Renal cortical epithelial cell (primary cell): ENCODE results near the gene LSM7. TPM values are rescaled to one million over a fixed set of nuclear protein-coding genes. Genes with fewer than 3 reads are reported as not detected.

Source experiments
- DNase-seq: peaks from one replicate; pipeline ENCODE4 v3.0.0-alpha.2; 2011; ENCODE audit warnings: low read depth
- total RNA-seq: library from RNA; depleted of rRNA; stranded (reverse); fragments of >200 nt; gene quantifications from 2 replicates; pipeline ENCODE4 v1.2.3, GENCODE V29; 2014

The LSM7 gene
- total RNA-seq, 1 donor from 2014 or later = 69.3 TPM

DNA sequence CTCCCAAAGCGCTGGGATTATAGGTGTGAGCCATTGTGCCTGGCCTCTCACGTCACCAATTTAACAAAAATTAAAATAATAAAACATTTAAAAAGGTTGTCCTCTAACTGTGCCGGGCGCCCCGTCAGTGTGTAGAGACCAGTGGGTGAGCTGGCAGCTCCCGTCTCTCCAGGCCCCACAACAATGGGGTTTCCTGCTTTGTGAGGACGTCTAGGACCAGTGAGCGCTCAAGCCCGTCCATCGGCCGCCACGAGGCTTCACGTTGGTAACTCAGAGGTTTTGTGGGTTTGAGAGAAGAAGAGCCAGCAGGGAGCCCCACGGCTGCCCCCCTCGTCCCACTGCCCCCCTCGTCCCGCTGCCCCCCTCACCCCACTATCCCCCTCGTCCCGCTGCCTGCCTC, 4.7 kb downstream of the LSM7 start:
- no peak for DNase-seq

- no peak for DNase-seq
Observed at GRCh38 chr19:2321565-2322283, 6.7 kb downstream of the LSM7 start.

- no peak for DNase-seq
Observed at GRCh38 chr19:2320939-2321338, 7.4 kb downstream of the LSM7 start.

GRCh38 chr19:2320049-2320448, 8.3 kb downstream of the LSM7 start:
- DNase-seq = no peak

- DNase-seq = no peak
Observed at GRCh38 chr19:2319551-2319950, 8.8 kb downstream of the LSM7 start.

DNA sequence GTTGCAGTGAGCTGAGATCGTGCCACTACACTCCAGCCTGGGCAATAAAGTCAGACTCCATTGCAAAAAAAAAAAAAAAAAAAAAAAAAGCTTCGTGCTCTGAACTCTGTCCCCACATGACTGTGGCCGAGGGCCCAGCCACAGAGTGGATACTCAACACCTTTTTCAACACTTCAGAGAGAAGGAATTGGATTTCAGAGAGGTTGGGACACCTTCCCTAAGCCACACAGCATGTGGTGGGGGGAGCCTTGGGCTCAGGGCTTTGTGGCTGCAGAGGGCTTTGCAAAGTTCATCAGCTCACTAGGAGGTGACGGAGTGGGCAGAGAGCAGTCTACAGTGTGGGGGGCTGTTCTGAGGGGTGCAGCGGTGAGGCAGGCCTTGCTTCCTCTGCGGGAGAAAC, 9.5 kb downstream of the LSM7 start:
- DNase-seq = no peak

- no peak for DNase-seq
Observed at GRCh38 chr19:2317756-2318155, 10.6 kb downstream of the LSM7 start.

DNA sequence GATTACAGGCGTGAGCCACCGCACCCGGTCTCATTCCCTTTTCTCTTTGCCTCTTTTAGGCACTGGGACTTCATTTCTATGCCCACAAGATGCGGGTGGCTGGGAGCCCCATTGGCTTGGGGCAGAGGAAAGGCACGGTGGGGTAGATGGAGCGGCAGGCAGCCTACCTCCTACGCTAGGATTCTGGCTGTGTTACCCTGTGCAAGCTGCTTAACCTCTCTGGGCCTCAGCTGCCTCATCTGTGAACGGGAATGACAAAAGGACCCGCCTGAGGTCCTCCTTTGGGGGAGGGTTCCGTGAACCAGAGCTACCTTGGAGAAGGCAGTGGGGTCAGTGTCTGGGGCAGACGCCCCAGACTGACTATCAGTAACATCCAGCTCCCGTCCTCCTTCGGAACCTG, 11.1 kb downstream of the LSM7 start:
- DNase-seq = no peak

GRCh38 chr19:2315818-2316353, 12.5 kb downstream of the LSM7 start:
- DNase-seq = peak; percentile 29

DNA sequence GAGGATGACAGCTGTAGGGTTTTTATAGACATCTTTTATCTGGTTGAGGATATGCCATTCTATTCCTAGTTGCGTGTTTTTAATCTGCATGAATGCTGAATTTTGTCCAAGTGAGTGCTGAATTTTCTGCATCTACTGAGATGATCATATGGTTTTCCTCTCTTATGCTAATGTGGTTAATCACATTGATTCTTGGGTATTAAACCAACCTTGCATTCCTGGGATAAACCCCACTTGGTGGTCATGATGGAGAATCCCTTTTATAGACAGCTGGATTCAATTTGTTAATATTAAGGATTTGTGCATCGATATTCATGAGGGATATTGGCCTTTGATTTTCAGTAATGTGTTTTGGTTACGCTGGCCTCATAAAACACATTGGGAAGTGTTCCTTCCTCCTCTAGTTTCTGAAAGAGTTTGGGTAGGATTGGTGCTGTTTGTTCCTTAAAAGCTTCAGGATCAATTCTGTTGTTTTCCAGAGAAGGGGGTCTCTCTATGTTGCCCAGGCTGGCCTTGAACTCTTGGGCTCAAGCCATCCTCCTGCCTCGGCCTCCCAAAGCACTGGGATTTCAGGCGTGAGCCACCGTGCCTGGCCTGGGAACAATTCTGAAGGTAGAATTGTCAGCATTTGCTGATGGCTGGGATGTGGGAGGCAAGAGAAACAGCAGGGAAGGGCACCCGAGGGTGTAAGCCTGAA, 13.1 kb downstream of the LSM7 start:
- DNase-seq = no peak

DNA sequence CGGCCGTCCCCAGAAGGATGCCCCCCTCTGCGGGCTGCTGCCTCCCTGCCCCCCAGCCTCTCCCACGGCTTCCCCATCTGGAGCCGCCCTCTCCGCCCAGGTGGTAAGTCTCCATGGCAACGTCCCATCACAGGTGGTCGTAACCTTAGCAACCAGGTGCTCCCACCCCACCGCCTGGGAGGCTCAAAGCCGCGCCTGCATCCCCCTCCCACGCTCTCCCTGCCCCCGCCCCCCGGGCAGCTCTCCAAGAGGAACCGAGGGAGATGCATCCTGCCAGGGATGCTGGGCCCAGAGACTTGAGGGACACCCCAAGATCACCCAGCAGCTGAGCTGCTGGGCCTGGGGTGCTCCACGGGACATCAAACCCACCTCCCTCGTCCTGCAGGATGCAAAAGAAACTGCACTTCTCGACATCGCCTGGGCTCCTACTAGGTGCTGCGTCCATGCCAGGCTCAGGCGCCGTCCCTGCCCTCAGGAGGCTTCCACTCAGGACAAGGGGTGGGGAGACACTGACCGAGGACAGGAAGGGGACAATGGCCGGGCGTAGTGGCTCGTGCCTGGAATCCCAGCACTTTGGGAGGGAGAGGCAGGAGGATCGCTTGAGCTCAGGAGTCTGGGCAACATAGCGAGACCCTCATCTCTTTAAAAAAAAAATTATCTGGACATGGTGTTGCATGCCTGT, 15.4 kb downstream of the LSM7 start:
- DNase-seq = no peak

DNA sequence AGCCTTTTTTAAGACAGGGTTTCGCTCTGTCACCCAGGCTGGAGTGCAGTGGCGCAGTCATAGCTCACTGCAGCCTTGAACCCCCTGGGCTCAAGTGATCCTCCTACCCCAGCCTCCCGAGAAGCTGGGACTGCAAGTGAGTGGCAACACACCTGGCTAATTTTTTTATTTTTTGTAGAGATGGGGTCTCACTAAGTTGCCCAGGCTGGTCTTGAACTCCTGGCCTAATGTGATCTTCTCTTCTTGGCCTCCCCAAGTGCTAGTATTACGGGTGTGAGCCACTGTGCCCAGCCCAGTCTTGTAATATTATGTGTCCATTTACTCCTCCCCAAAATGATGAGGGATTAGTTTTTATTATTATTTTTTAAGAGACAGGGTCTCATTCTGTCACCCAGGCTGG, 17.3 kb downstream of the LSM7 start:
- no peak for DNase-seq

DNA sequence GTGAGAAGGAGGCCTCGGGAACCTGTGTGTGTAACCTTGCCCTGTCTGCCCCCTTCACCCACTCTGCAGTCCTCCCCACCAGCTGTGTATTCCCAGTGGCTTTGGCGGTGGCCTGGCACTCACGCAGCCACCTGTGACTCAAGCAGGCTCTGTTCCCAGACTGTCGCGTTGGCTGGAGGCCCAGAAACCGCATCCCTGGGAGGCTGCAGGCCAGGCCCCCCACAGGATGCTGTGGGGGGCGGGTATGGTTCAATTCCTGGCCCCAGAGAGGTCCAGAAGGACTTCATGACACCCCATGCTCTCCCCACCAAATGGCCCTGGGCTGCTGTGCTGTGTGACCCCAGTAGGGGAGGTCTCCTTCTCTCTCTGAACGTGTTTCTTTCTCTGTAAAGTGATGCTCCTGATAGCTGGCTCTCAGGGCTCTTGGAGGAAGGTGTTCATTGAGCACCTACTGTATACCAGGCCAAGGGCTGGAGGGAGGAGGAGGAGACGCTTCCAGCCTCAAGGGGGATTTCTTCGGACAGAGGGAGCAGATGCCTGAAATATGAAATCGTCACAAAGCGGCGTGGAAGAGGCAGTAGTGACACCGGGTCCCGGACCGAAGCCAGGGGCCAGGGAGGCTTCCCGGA, 18.5 kb downstream of the LSM7 start:
- no peak for DNase-seq

GRCh38 chr19:2308114-2308556, 20.3 kb downstream of the LSM7 start, which contains the start of gene LINGO3:
Gene LINGO3, minus strand, starts transcription at chr19:2308154. Its CDS starts 16,378 bp downstream, at chr19:2291776.
- no peak for DNase-seq

DNA sequence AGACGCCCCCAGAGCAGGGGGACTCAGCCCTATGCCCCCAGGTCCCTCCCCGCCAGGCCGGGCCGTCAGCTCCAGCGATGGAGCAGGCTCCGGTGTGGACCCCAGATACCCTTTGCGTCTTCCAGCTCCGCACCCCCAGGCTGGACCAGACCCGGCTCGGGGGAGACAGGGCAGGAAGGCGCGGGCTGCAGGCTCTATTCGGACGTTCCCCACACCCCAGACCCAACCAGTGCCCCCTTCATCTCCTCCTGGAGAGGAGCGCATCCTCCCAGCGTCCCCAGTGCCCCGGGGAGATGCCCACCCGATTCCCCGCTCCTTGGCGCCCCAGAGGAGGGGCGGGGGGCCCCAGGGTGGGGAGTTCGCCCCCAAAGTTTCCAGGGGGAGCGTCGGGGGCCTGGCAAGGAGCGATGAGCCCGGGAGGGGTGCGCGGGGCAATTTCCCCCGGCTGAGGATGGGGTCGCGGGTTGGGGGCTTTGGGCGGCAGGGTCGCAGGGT, 20.8 kb downstream of the LSM7 start:
- no peak for DNase-seq

DNA sequence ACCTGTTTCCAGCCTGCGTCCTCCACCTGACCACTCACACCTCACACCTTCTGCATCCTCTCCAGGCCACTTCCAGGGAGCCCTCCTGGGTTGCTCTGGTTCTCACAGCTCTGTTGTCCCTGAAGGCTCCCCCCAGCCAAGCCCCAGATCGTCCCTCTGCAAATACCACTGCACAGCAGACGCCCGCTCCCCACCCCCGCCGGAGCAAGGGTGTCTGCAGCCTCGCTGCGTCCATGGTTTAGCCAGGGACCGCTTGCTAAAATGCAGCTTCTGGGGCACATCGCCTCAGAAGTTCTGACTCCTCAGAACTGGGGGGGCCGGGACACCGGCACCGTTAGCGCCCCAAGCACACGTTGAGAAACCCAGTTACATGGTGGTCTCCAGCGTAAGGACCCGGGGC, 21.4 kb downstream of the LSM7 start:
- no peak for DNase-seq

DNA sequence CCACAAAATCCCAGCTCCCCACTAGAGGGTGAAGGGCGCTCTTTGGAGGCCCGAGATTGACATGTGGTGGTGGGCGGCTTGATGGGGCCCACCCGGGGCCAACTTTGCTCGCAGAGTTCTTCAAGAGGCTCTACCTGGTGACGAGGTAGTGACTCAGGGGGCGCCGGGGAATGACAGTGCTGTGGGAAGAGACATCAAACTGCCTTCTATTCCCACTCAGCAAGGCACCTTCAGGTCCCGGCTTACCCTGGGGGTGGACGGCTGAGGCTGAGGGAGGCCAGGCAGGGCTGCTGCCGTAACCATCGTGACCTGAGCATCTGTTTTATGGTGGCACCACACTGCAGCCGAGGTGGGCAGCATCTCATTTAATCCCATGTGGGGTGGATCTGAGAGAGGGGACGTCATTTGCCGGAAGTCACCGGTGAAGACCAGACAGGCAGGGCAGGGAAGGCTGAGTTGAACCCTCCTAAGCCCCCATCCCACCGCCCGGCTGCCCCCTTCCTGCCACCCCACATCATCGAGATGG, 22.0 kb downstream of the LSM7 start:
- no peak for DNase-seq

DNA sequence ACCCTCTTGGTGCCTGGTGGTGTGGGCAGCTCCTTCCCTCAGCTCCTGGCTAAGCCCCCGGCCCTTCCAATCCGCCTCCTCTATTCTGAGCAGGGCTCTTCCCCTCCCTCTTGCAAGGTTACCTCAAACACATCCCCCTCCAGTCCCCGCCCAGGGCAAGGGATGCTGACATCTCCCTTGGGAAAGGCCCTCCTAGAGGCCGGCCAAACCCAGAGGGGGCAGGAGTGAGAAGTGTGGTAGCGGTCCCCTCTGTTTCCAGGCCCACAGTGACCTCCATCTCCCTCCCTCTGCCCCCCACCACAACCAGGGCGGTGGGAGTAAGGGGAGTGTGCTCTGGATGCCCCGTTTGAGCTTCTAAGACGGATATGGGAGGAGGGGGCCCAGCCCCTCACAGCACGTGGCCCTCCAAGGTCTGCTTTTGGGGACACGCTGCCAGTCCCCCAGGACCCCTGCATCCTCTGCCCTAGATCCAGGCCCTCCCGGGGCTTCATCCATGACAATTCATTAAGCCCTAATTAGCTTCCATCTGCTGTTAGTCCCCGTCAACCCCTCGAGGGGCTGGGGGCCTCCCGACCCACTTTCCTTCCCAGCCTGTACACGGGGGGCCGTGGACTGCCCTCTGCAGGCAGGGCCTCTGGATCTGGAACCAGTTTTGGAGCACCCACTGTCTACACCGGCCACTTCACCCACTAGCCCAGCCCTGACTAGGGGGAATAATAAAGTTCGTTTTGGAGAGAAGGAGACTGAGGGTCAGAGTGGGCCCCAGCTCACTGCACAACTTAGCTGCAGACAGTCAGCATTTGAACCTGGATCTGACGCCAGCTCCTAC, 22.7 kb downstream of the LSM7 start:
- no peak for DNase-seq

DNA sequence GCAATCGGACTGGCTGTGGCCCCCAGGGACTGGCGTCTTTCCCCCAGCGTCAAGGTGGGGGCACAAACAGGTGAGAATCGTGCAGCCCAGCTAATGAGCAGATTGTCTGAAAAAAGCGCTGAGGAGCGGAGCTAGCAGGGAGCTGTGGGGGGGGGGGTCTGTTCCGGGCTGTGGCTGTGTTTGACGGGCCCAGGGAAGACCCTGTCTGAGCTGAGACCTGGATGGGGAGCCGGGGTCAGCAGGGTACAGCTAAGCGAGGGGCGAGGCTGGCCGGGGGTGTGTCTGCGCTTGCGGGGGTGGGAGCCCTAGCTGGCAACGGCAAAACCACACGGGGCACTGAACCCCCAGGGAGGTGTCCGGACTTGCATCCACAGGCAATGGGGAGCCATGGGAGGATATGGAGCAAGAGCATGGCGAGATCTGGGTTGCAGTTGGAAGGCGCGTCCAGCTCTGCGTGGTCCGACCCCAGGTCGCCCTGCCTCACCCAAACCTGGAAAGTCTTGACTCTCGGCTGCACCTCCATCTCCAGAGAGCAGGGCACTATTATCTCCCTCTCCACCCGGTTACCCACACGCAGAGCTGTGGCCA, 25.1 kb downstream of the LSM7 start:
- DNase-seq = no peak
